NCI-H1436 (cell line): ENCODE data around the gene CMTM4.
A peak's percentile ranks its signal among the peaks of the same experiment; 100 is the strongest.

Experiments used
- DNase-seq: peaks from one replicate; lab custom pipeline; 2025; lab: John Stamatoyannopoulos, UW

Gene CMTM4

DNA sequence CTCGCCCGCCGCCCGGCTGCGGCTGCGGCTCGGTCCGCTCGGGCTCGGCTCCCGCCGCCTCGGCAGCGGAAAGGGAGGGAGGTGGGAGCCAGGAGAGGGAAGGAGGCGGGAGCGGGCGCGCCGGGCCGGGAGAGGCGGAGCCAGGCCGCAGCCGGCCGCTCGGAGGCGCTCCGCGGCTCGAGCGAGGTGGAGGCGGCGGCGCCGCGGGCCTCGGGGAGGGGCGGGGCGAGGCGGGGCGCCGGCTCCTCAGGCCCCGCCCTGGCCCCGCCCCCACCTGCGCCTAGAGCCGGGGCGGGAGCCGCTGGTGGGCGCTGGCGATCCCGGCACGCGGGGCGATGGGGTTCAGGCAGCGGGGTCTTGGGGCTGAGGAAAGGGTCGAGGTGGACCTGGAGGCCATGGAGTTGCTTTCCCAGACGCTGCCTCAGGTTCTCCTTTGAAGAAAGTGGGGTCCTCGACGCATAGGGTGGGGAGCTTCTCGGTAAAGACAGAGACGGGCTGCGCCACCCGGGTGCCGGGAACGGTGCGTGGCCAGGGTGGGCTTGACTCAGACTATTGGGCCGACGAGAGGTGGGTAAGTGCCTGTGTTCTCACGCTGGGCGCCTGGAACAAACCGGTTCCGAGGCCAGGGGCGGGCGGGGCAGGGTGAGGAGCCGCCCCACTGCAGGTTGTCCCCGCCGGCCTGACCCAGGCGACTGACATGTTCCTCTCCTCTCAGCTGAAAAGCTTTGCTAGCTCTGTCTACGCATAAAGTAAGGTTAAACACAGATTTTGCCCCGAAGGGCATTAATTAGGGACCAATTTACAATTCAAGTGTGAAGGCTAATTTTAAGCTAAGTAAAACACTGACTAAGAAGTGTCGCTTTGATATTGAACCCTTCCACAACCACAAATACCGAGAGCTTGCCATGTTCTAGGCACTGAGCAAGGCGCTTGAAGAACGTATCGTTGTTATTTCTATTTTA, at the start of gene CMTM4:
CMTM4 (minus strand) TSS at position 75 of the 962 bp plus-strand sequence. CDS start 218 bp downstream, outside the sequence.
- DNase-seq, result peak; percentile 81

DNA sequence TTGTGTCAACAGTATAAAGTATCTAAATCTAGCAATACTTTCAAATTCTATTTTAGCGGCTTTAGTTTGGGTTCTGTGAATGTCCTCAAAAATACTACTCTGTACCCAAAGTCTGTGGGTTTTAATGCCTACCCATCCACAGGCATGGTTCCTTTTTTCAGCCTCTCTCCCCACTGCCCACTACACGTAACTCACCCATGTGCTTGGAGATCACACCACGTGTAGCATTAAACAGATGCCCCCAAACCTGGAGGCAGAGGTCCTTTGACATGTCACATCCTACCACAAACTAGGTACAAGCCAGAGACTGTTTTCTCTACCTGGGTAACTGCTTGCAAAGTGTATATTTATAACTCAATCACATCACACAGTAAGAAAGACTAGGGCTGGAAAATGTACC, 49.5 kb upstream of the CMTM4 start:
- no peak for DNase-seq

DNA sequence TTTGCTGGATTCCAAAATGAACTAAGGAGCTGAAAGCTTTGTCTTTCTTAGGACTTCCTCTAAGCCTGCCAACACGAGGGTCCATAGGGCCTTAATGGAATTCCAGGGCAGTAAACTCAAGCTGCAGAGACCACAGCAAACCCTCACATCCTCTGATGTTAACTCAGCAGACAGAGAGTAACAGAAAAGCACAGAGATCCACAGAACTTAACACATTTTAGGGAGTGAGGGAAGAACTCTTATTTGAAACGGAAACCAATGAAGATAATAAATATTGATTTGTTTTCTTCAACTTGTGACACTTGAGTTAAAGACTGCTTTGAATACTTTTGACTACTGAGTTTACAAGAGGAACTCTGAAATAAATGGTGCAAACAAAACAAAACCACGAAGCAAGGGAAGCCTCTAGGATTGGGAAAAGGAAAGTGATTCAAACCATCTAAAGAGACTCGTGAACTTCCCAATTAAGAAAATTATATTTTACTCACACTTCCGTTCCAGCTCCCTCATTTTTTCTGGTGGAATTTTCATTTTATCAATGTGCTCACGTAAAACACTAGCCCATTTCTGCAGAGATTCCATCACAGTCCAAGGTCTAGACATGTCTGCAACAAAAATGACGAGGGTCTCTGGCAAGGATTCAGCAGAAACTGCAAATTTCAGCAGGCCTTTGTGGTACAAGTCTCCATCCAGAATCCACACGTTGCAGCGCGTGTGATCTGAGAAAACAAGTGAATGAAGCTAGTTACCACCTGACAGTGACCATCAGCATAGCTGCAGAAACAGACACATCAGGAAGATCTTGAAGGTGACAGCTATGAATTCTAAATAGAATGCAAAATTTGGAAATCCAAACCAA, 45.6 kb upstream of the CMTM4 start:
- DNase-seq, result no peak

DNA sequence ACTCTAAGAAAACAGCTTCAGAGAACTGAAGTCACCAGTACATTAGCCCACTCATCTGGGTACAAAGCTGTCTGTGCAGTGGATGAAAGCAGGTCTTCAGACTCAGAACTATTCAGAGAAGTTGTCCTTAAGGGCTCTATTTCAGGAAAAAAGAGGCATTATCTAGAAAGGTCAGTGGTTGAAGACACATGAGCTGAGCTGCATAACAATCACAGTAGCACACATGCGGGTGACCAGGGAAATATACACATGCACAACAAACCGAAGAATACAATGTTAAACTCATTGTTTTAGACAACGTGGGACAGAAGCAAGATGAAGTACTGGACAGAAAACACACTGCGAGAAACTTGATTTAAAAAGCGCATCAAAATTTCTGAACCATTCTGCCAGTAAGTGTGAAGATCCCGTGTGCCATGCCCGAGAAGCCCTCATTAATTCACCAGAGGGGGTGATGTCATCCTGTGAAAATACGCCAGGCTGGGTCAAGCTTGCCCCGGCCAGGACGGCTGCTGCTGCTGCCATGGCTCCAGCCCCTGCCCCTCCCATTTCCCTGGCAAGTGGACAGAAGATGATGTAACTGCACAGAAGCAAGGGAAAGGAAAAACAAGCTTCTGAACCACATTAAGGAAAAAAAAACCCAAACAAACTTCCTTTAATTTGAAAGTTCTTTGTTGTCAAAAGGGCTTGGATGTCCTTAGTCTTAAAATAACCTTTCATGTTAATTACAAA, 44.8 kb upstream of the CMTM4 start:
- no peak for DNase-seq

DNA sequence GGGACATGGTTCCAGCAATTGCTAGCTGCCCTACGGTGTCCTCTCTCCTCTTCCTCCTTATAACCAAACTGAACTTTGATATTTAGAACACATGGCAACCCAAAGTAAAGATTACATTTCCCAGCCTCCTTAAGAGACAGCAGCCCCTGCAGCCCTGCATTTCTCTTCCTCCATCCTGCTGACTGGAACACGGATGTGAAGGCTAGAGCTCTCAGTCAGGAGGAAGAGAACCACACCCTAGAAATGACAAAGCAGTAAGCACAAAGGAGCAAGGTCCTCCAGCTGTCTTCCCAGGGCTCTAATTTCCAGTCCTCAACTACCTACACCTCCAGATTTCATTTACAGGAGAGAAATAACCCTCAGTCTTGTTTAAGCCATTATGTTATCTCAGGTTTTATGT, 44.0 kb upstream of the CMTM4 start:
- DNase-seq, result no peak

DNA sequence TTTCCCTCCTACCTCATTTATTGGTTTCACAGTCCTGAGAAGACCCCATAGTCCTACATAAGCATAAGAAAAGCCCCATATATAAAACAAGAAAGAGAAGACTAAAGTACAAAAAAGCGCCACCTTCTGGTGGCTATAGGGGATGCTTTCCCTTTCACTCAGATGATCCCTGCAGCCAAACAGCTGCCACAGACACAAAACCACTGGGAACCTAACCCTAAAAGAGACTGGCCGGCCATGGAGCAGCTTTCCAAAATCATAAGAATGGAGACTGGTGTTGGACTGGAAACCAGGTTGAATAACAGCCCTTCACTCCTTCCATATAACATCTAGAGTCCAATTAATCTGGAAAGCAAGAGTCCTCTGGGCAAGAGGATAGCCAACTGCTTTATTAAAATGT, 43.5 kb upstream of the CMTM4 start:
- no peak for DNase-seq

DNA sequence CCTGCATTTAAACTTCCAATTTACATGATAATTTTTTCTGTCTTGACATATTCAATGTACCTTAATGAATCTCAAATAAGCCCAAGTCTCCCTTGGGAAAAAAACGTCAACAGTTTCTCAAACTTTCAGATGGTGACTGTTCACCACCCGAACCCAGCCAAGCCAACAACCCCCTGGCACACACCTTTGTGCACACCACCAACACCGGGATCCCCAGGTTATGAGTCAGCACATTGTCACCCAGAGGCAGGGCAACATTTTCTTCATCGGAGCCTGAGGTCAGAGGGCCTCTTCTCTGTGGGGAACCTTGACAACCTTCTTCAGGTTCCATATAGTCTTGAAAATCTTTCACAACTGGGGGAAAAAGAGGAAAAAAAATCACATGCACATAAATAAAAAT, 39.3 kb upstream of the CMTM4 start:
- DNase-seq, result no peak

DNA sequence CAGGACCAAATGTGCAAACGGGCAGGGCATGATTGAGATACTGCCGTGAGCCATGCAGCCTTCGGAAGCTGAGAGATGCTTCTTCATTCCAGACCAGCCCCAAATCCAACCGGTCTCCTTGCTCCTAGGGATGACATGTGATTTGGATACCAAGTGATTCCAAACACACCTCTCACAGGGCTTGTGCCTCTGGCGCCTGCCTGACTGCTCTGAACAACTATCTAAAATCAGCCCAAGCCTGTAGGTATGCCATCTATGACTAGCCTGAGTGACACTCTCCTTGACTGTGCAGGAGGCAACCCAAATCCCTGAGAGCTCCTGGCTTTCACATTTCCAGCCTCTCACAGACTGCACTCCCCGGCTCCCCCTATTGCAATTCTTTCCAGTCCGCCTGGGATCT, 34.6 kb upstream of the CMTM4 start:
- DNase-seq, result no peak

DNA sequence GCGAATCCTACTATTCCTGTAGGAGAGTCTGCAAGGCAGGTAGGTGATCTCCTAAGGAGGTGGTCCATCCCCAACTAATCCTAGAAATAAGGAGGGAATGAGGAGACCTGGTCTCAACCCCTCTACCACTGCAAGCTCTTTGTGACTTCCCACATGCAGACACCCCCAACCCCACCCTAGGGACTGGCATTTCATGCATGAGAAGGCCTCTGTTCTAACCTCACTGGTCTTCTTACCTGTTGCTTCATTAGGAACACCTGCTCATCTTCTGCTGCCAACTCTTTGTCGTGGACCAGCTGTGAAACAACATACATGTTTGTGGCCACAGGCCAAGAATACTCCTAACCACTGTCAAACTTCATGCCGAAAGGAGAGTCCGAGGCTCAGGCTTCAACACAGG, 32.3 kb upstream of the CMTM4 start:
- DNase-seq, result no peak

DNA sequence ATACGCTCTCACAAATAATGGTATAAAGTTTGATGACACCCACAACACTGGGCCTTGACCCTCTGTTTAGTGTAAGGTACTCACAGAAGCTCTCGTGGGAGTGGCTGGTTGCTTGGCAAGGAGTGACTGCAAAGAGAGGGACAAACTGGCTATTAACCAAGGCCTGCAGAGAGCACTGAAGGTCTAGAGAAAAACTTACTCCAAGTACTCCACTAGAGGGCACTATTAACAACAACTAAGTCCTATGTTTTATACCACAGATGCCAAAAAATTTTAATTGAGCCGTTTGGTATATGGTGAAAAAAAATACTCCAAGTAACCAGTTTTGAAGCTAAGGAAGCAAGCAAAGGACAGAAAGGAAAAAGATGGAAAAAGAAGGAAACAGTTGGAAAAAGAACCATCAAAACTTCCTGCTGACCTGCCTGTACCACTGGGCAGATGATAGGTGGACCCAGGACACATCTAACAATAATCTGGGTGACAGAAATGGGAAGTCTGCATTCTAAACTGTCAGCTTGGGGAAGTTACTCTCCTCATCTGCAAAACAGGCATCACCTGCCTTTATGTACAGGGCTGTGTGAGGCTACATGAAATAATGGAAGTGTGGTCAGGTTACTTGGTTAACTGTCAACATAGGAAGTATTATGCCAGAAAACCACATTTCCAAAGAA, 31.7 kb upstream of the CMTM4 start:
- DNase-seq, result peak; percentile 22

DNA sequence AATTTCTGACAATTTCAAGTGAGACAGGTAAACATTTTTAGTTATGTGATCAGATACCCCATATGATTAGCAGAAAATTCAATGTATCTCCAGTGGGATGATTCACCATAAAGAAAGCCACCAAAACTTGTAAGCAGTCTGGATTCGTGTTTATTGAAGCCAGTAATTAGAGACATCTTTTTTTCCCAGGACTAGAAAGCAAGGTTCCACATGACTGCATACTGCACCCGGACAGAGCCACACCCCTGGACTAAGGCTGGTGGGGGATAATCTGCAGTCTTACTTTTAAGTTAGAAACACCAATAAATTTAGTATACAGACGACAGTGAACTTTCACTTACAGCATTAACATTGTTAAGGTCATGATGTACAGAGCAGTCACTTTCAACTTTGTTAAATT, 24.2 kb upstream of the CMTM4 start:
- DNase-seq, result no peak

DNA sequence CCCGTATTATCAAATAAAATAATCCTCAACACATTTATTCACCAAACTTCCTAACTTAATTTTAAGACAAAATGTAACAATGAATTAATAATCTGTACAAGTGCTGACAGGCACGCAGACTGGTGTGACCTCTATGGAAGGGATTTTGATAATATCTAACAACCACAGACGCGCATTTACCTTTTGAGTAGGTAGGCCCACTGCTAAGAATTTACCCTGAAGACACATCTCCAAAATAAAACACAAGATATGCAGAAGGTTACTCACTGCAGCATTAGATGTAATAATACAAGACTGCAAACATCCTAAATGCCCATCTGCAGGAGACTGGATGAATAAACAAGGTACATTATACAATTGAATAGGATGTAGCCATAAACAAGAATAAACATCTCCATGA, 22.7 kb upstream of the CMTM4 start:
- DNase-seq, result no peak

DNA sequence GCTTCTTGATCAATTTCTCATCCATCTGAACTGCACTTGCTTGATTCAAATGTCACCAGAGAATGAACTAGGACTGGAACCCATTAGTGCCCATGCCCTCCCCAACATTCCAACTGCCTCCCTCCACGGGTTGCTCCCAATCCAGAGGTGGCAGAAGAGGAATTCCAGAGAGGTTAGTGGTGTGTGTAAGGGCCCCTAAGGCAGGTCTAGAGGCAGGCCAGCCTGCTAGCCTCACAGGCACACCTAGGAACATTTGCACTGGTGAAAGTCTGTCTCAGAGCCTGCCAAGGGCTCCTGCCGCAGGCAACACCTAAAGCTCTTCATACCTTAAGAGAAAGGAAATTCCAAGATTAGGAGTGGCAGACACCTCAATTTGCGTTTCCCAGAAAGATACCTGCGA, 21.2 kb upstream of the CMTM4 start:
- DNase-seq, result no peak

DNA sequence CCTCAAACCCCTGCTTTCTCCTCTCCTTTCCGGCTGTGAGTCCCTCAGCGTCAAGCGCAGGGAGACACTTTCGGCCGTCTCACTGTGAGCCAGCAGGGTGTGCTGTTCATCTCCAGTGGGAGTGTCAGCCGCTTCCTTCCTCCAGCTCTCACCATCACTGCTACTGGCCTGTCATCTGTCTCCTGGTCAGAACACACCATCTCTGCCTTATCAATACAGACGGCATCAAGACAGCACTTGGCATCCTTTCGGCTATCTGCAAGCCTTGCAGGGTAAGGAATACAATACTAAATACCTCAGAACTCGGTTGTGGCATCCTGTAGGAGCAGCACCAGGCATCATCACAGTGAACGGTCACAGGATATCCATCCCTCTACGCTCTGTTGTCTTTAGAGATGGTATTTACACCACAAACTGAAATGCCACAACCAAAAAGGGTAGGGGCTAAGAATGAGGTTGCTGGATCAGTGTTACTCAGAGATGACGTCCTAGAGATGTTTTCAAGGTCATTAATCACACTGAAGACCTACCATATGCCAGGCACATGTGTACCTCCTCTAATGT, 20.7 kb upstream of the CMTM4 start:
- no peak for DNase-seq

DNA sequence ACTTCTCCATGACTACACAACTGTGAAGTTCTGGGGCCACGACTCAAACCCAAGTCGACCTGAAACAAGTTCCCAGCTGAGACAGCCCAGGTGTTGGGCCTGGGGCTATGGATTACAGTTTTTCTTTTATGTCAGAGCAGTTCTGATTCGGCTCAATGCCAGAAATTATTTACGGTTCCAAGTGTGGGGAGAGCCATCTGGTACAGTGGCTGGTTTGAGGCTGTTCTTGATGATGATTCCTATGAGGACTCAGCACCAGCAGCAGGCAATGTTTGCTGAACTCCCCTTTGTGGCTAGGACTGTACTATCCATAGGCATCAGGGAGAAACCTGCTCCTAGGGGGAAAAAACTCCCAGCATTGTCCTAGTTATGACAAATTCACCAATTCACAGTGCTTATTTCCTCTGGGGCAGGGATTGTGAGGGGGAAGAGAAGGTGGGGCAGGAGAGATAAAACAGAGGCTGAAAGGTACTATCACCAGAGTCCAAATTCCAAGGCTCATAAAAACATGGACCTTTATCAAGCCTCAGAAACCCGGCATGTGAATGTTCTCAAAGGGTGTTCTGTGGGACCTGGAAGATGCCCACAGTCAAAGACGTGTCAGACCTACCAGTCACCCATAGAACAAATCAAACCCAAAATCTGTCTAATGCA, 18.2 kb upstream of the CMTM4 start:
- no peak for DNase-seq

DNA sequence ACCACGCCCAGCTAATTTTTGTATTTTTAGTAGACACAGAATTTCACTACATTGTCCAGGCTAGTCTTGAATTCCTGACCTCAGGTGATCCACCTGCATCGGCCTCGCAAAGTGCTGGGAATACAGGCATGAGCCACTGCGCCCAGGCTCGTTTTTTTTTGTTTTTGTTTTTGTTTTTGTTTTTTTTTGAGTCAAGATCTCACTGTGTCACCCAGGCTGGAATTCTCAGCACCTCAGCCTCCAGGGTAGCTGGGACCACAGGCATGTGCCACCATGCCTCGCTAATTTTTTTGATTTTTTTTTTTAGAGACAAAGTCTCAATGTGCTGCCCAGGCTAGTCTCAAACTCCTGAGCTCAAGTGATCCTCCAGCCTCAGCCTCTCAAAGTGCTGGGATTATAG, 17.5 kb upstream of the CMTM4 start:
- DNase-seq, result no peak

DNA sequence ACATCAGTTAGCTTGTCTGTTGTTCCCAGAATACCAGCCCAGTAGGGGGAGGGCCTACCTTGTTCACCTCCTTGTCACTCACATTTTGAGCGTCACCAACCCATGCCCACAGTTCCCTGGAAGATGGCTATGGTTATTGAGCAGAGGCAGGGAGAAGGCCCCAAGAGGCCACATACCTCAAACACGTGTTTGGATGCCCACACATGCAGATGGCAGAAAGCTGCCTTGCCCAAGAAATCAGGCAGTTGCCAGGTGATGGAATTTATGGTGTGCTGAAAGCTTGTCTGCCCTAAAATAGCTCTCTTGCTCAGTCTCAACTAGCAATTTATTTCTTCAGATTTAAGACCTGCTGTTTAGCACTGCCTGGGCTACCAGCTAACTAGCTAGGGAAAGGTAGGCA, 16.5 kb upstream of the CMTM4 start:
- no peak for DNase-seq

DNA sequence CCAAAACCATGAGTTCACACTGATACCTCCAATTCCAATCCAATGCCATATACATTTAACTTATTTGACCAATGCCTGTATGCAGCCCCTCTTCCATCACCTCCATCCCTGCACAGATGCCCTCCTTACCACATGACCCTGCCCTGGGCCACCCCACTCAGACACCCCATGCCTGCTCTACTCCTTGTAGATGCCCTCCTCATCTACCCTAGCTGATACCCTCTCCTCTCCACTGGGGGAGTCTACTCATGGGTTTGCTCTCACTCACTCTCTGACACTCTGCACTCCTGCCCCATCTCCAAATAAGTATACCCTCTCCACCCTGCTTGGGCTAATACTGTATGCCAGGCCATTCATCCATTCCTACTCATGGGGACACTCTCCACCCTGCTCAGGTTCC, 16.0 kb upstream of the CMTM4 start:
- DNase-seq, result no peak

DNA sequence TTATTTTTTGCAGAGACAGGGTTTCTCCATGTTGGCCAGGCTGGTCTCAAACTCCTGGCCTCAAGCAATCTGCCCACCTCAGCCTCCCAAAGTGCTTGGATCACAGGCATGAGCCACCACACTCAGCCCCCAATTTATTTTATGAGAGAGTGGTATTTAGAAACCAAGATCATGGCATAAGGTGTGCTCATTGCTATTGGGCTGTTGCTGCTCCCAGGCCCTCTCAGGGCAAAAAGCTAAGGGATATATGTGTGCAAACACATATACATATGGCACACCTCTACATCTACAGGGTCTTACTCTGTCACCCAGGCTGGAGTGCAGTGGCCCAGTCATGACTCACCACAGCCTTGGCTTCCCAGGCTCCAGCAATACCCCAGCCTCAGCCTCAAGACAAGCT, 15.0 kb upstream of the CMTM4 start:
- no peak for DNase-seq

DNA sequence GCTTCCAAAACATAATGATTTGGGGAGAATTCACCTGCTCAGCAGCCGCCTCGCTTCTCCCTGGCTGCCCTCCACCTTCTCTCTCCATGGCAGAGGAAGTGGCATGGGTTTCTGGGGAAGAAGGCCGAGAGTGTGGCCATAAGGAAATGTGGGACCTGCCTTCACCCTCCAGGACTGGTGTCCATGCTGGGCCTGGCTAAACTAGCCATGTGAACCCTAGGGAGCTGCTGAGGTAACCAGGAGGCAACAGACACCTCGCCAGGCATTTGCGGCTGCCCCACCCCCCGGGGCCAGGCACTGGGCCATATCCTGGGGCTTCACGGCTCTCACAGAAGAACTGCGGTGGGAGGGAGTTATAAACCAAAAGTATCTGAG, 9.9 kb upstream of the CMTM4 start:
- DNase-seq, result no peak
